ENCODE measurements around the gene SORL1.

DNA sequence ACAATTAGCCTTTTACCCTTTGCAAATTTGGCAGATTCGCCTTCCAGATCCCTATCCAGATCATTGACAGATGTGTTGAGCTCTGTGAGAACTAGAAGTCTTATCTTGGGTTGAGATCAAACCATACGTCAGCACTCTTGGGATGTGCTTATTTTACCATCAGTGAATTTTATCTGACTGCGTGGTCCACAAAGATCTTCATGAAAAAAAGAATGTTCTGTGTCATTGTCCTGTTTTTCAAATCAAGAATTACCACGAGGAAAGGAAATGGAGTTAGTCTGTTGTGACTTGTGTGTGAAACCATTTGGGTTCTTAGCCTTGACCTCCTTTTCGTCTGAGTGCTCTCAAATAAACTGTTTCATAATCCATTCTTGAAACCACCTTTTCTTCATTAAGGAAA lies 86.9 kb downstream of the SORL1 start:
- TF ChIP-seq EP300 (IDR thresholded peaks at IDR 0.05; ENCODE audit: borderline replicate concordance): no peak
- no peak for TF ChIP-seq EGR1 (IDR thresholded peaks at IDR 0.05)
- TF ChIP-seq, protein P1, sequence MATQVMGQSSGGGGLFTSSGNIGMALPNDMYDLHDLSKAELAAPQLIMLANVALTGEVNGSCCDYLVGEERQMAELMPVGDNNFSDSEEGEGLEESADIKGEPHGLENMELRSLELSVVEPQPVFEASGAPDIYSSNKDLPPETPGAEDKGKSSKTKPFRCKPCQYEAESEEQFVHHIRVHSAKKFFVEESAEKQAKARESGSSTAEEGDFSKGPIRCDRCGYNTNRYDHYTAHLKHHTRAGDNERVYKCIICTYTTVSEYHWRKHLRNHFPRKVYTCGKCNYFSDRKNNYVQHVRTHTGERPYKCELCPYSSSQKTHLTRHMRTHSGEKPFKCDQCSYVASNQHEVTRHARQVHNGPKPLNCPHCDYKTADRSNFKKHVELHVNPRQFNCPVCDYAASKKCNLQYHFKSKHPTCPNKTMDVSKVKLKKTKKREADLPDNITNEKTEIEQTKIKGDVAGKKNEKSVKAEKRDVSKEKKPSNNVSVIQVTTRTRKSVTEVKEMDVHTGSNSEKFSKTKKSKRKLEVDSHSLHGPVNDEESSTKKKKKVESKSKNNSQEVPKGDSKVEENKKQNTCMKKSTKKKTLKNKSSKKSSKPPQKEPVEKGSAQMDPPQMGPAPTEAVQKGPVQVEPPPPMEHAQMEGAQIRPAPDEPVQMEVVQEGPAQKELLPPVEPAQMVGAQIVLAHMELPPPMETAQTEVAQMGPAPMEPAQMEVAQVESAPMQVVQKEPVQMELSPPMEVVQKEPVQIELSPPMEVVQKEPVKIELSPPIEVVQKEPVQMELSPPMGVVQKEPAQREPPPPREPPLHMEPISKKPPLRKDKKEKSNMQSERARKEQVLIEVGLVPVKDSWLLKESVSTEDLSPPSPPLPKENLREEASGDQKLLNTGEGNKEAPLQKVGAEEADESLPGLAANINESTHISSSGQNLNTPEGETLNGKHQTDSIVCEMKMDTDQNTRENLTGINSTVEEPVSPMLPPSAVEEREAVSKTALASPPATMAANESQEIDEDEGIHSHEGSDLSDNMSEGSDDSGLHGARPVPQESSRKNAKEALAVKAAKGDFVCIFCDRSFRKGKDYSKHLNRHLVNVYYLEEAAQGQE (IDR thresholded peaks at IDR 0.05; ENCODE audit: low read depth): no peak
